Stimulated activated CD4-positive, alpha-beta T cell treated with anti-CD3 and anti-CD28 coated beads, Interleukin-1b, Interleukin-23, amount 100 ng/mL, for 1 hour (primary cell): ENCODE data around the gene GPR50.

Experiments used
- DNase-seq, 2 donors: peaks; one replicate each; pipeline ENCODE4 v3.0.0-alpha.2; 2020; ENCODE audit warnings: low read depth in 2 of 2

The GPR50 gene

GRCh38 chrX:151227627-151228026 is 51.2 kb downstream of the GPR50 start:
- DNase-seq: no peak

GRCh38 chrX:151228935-151229334 is 52.6 kb downstream of the GPR50 start:
- DNase-seq: no peak
